Endothelial cell of umbilical vein (primary cell): ENCODE measurements around the gene MTG2. TPM values are rescaled to one million over a fixed set of nuclear protein-coding genes. Genes with fewer than 3 reads are reported as not detected.

Experiments
- BruUV-seq: library from RNA; stranded (reverse); fragments of 400-500 nt; replicated peaks from 2 replicates; lab custom pipeline; 2021; lab: Mats Ljungman, UMichigan
- CTCF ChIA-PET: fragments of 300-600, 350-600 bp; sonication (Branson Sonifier 250); formaldehyde crosslinking; loops from one replicate; lab custom pipeline; 2021; ENCODE audit warnings: antibody characterized with exemption, inconsistent platforms; lab: Charles Lee
- POLR2A ChIA-PET: fragments of 300-600, 350-600 bp; sonication (Branson Sonifier 250); formaldehyde crosslinking; loops from one replicate; lab custom pipeline; 2021; ENCODE audit warnings: antibody characterized with exemption, inconsistent platforms; lab: Charles Lee
- DNase-seq: peaks from one replicate; pipeline ENCODE4 v3.0.0-alpha.2; 2011; ENCODE audit warnings: low read depth, low spot score
- FAIRE-seq: peaks from 2 replicates; lab custom pipeline; 2011; peaks lifted over from hg19 to GRCh38; lab: Jason Lieb, UNC
- H2AFZ ChIP-seq: 2 replicates; pipeline ENCODE4 v1.6.0; 2012; ENCODE audit warnings: low read depth, low read length, control low read depth, inconsistent platforms
- H3K27ac ChIP-seq: 2 replicates; pipeline ENCODE4 v1.5.1; 2011; ENCODE audit warnings: low read depth, mild to moderate bottlenecking, control low read depth, low read length, moderate library complexity; ENCODE audit not compliant: insufficient read depth
- H3K27me3 ChIP-seq, 2 experiments: 2 replicates each; pipeline versions ENCODE4 v1.6.0 to v1.6.1; 2011; ENCODE audit warnings: low read length in 2 of 2, mixed read lengths in 1 of 2; ENCODE audit not compliant: control insufficient read depth in 2 of 2, insufficient read depth in 2 of 2
- H3K36me3 ChIP-seq, 2 experiments: 2 replicates in 1 of 2; 3 replicates in 1 of 2; pipeline ENCODE4 v1.5.1; 2011; ENCODE audit warnings: low read length in 2 of 2, mild to moderate bottlenecking in 1 of 2, moderate library complexity in 1 of 2; ENCODE audit not compliant: control insufficient read depth in 2 of 2, insufficient read depth in 2 of 2; ENCODE audit errors: extremely low read depth in 1 of 2
- H3K4me1 ChIP-seq: 3 replicates; pipeline ENCODE4 v1.5.1; 2011; ENCODE audit warnings: mild to moderate bottlenecking, low read length; ENCODE audit not compliant: control insufficient read depth, insufficient read depth; ENCODE audit errors: extremely low read depth
- H3K4me2 ChIP-seq: 2 replicates; pipeline ENCODE4 v1.6.1; 2011; ENCODE audit warnings: low read length, control low read depth, mixed read lengths; ENCODE audit not compliant: insufficient read depth
- H3K4me3 ChIP-seq, 3 experiments: fragments of 200-600 bp in 1 of 3; sonication (generic), shearing (Covaris generic) in 1 of 3; replicated peaks in 1 of 3; 2 replicates each; pipeline ENCODE4 v1.5.1; 2011 to 2016; ENCODE audit warnings: control low read depth in 3 of 3, low read length in 3 of 3, mild to moderate bottlenecking in 2 of 3, inconsistent platforms in 1 of 3, low read depth in 1 of 3, moderate library complexity in 1 of 3; ENCODE audit not compliant: insufficient read depth in 1 of 3
- H3K79me2 ChIP-seq: 2 replicates; pipeline ENCODE4 v1.6.0; 2012; ENCODE audit warnings: low read length, inconsistent platforms; ENCODE audit not compliant: control insufficient read depth, insufficient read depth
- H3K9ac ChIP-seq: replicated peaks from 2 replicates; pipeline ENCODE3; 2011; ENCODE audit warnings: low read length, control low read depth; ENCODE audit not compliant: insufficient read depth; ENCODE audit errors: extremely low read depth
- H3K9me1 ChIP-seq: replicated peaks from 3 replicates; pipeline ENCODE4 v1.6.0; 2011; ENCODE audit warnings: mild to moderate bottlenecking, low read length; ENCODE audit not compliant: control insufficient read depth, insufficient read depth; ENCODE audit errors: extremely low read depth
- H3K9me3 ChIP-seq: replicated peaks from 2 replicates; pipeline ENCODE4 v1.5.1; 2012; ENCODE audit warnings: low read length, inconsistent platforms; ENCODE audit not compliant: control insufficient read depth, insufficient read depth
- H4K20me1 ChIP-seq: replicated peaks from 2 replicates; pipeline ENCODE3; 2011; ENCODE audit warnings: mild to moderate bottlenecking, low read length; ENCODE audit not compliant: control insufficient read depth, insufficient read depth; ENCODE audit errors: extremely low read depth
- CTCF ChIP-seq, 2 donors: IDR thresholded peaks; 1 replicate in 1 of 2; 2 replicates in 1 of 2; pipeline ENCODE4 v1.5.1; 2011; ENCODE audit warnings: low read length in 2 of 2, mild to moderate bottlenecking in 2 of 2, moderate library complexity in 2 of 2, control low read depth in 1 of 2, inconsistent platforms in 1 of 2, low read depth in 1 of 2; ENCODE audit not compliant: insufficient read depth in 1 of 2; ENCODE audit errors: extremely low read depth in 1 of 2
- EZH2 ChIP-seq: IDR thresholded peaks from 2 replicates; pipeline ENCODE4 v1.6.1; 2012; ENCODE audit warnings: borderline replicate concordance, low read depth, mild to moderate bottlenecking, moderate library complexity, low read length, inconsistent platforms; ENCODE audit not compliant: severe bottlenecking
- FOS ChIP-seq: IDR thresholded peaks from 2 replicates; pipeline ENCODE4 v1.6.1; 2011; ENCODE audit warnings: mild to moderate bottlenecking, low read length, moderate library complexity, borderline replicate concordance; ENCODE audit not compliant: insufficient read depth
- GATA2 ChIP-seq: IDR thresholded peaks from 2 replicates; pipeline ENCODE4 v1.7.0; 2011; ENCODE audit warnings: low read depth, mild to moderate bottlenecking, moderate library complexity, mixed read lengths, low read length; ENCODE audit not compliant: insufficient read length, insufficient read depth
- JUN ChIP-seq: IDR thresholded peaks from 2 replicates; pipeline ENCODE4 v1.6.1; 2011; ENCODE audit warnings: borderline replicate concordance, low read depth; ENCODE audit not compliant: insufficient read length, insufficient read depth
- MAX ChIP-seq: IDR thresholded peaks from 2 replicates; pipeline ENCODE4 v1.6.1; 2011; ENCODE audit not compliant: insufficient read depth, insufficient read length
- MYC ChIP-seq: IDR thresholded peaks from one replicate; pipeline ENCODE4 v1.6.1; 2011; ENCODE audit warnings: mild to moderate bottlenecking, low read depth, low read length
- POLR2A ChIP-seq: IDR thresholded peaks from 2 replicates; pipeline ENCODE4 v1.6.1; 2012; ENCODE audit warnings: low read depth, mild to moderate bottlenecking, control low read depth, low read length
- POLR2AphosphoS5 ChIP-seq: IDR thresholded peaks from 2 replicates; pipeline ENCODE4 v1.6.1; 2012; ENCODE audit warnings: low read depth, mild to moderate bottlenecking, control low read depth, low read length, moderate library complexity; ENCODE audit not compliant: insufficient read depth
- dilution Hi-C: fragments of 300-500 bp; cut with MboI; formaldehyde crosslinking; loops from one replicate; pipeline ENCODE4 v1.15.0; 2019; ENCODE audit warnings: low sequenced_read_pairs; ENCODE audit not compliant: extremely low pct_ligation_motif_present
- intact Hi-C: fragments of 100-400 bp; cut with micrococcal nuclease; formaldehyde crosslinking; loops from one replicate; pipeline ENCODE4 v1.10.0; 2022
- polyA plus RNA-seq, 4 experiments: library from polyadenylated mRNA; depleted of rRNA in 3 of 4; stranded (reverse) in 3 of 4; unstranded in 1 of 4; fragments of >200 nt; gene quantifications; 2 replicates each; pipeline versions ENCODE4 v1.2.1 to v1.2.3, GENCODE V29; 2011 to 2012; ENCODE audit warnings: missing spikeins in 1 of 4
- total RNA-seq: library from RNA; stranded (reverse); gene quantifications from 2 replicates; pipeline ENCODE4 v1.2.3, GENCODE V29; 2021

MTG2 gene
- total and polyA plus RNA-seq, 2 donors (not counting 3 experiments of a cell fraction or from before 2014, with no cell fraction given), result 19.9 to 31.6 TPM

GRCh38 chr20:62143957-62144825, 38.6 kb upstream of the MTG2 start:
- Histone ChIP-seq H3K27ac (peak overlapping the region; percentile 88), H3K4me3 (peak overlapping the region; percentile 28 to 59 (median 59)), H4K20me1 (peaks cover 6% of the 10 kb centered on the region), H3K27me3 (no peaks in the 10 kb centered on the region), H3K9ac (peak overlapping the region; percentile 92), H3K36me3 (peaks cover 14 to 15% of the 10 kb centered on the region in 2 experiments), H3K4me1 (peaks cover 8% of the 10 kb centered on the region), H3K4me2 (peak overlapping the region; percentile 84), H3K79me2 (peaks cover 89% of the 10 kb centered on the region), H3K9me3 (no peaks in the 10 kb centered on the region), H3K9me1 (no peaks in the 10 kb centered on the region), H2AFZ (peak overlapping the region; percentile 27)
- BruUV-seq, result no TSS peak
- intact Hi-C loops, result loop anchor here (1.0 to 2.0 kb wide), 2 partner anchors 21 to 39 kb away; partner anchors contain the start of genes LSM14B and MTG2
- ChIA-PET CTCF (interaction anchor here (1.0 to 1.5 kb wide), 3 partner anchors 43 to 133 kb away, joined by 3 to 4 read pairs (median 3); no protein-coding TSS in a partner anchor), POLR2A (interaction anchor here (0.6 kb wide), 1 partner anchor 10 kb away, joined by 4 read pairs; no protein-coding TSS in a partner anchor)
- dilution Hi-C loops, result no loop called here
- TF ChIP-seq POLR2A (no peak), POLR2AphosphoS5 (peak; percentile 19)
- DNase-seq (peak; percentile 67), FAIRE-seq (peak; percentile 84)

GRCh38 chr20:62145688-62146018, 37.2 kb upstream of the MTG2 start:
- ChIA-PET POLR2A (no interaction called here), CTCF (interaction anchor here (1.0 to 1.5 kb wide), 3 partner anchors 42 to 135 kb away, joined by 3 to 4 read pairs (median 3); no protein-coding TSS in a partner anchor)
- FAIRE-seq (no peak), DNase-seq (no peak)
- Histone ChIP-seq H3K36me3 (peaks cover 2% of the 10 kb centered on the region in 2 experiments), H4K20me1 (peaks cover 4% of the 10 kb centered on the region), H3K27me3 (no peaks in the 10 kb centered on the region), H3K4me1 (peaks cover 8% of the 10 kb centered on the region), H3K4me3 (no peak overlapping the region), H3K9me1 (no peaks in the 10 kb centered on the region), H3K4me2 (no peak overlapping the region), H3K79me2 (peaks cover 88% of the 10 kb centered on the region), H3K27ac (no peak overlapping the region), H3K9ac (no peak overlapping the region), H2AFZ (no peak overlapping the region), H3K9me3 (no peaks in the 10 kb centered on the region)
- no TSS peak for BruUV-seq
- dilution Hi-C loops (no loop called here), intact Hi-C loops (no loop called here)
- TF ChIP-seq POLR2AphosphoS5, result no peak
- no peak for TF ChIP-seq MYC
- TF ChIP-seq EZH2, result no peak
- no peak for TF ChIP-seq MAX
- TF ChIP-seq POLR2A, result no peak
- no peak for TF ChIP-seq JUN
- no peak for TF ChIP-seq FOS
- TF ChIP-seq CTCF (IDR thresholded peaks at IDR 0.05; ENCODE audit: extremely low read depth in 1 of 2, insufficient read depth in 1 of 2, low read depth in 1 of 2, low read length in 2 of 2), result no peak
- TF ChIP-seq GATA2, result no peak
